ENCODE results near the gene PYDC1. TPM values are rescaled to one million over a fixed set of nuclear protein-coding genes. Genes with fewer than 3 reads are reported as not detected.
"Not testable (repeated sequence)": the region's sequence is repeated elsewhere in the genome, so short reads cannot be mapped to it uniquely, and the experiment has no call there.

PYDC1 gene
- total RNA-seq, 1 donor from 2014 or later: not detected

DNA sequence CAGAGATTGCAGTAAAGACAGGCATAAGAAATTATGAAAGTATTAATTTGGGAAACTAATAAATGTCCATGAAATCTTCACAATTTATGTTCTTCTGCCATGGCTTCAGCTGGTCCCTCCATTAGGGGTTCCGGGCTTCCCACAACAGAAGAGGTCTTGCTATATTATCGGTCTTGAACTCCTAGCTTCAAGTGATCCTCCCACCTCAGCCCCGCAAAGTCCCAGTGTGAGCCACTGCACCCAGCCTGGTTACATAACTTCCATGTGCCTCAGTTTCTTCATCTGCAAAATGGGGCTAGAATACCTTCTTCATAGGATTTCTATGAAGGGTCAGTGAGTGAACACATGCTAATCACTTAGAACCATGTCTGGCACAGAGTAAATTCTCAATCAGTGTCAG lies 29.4 kb upstream of the PYDC1 start:
- Mint-ChIP-seq H3K9me3 (no peaks in the 10 kb centered on the region), H3K27ac (no peak overlapping the region), H3K36me3 (no peaks in the 10 kb centered on the region), H3K4me3 (no peak overlapping the region), H3K27me3 (ENCODE audit: low read depth) (peaks cover 59% of the 10 kb centered on the region), H3K4me1 (no peaks in the 10 kb centered on the region)
- no peak for DNase-seq (ENCODE audit: low spot score in 2 of 2, unreplicated experiment in 2 of 2)
- TF ChIP-seq, protein P1, sequence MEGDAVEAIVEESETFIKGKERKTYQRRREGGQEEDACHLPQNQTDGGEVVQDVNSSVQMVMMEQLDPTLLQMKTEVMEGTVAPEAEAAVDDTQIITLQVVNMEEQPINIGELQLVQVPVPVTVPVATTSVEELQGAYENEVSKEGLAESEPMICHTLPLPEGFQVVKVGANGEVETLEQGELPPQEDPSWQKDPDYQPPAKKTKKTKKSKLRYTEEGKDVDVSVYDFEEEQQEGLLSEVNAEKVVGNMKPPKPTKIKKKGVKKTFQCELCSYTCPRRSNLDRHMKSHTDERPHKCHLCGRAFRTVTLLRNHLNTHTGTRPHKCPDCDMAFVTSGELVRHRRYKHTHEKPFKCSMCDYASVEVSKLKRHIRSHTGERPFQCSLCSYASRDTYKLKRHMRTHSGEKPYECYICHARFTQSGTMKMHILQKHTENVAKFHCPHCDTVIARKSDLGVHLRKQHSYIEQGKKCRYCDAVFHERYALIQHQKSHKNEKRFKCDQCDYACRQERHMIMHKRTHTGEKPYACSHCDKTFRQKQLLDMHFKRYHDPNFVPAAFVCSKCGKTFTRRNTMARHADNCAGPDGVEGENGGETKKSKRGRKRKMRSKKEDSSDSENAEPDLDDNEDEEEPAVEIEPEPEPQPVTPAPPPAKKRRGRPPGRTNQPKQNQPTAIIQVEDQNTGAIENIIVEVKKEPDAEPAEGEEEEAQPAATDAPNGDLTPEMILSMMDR (IDR thresholded peaks at IDR 0.05; ENCODE audit: unreplicated experiment): no peak

DNA sequence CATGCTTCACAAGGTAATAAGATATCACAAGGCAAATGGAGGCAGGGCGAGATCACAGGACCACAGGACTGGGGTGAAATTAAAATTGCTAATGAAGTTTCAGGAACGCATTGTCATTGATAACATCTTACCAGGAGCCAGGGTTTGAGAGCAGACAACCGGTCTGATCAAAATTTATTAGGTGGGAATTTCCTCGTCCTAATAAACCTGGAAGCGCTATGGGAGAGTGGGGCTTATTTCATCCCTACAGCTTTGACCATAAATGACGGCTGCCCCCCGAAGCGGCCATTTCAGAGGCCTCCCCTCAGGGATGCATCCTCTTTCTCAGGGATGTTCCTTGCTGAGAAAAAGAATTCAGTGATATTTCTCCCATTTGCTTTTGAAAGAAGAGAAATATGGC lies 28.7 kb upstream of the PYDC1 start:
- H3K27ac Mint-ChIP-seq; H3K4me3 Mint-ChIP-seq; H3K9me3 Mint-ChIP-seq; H3K36me3 Mint-ChIP-seq; H3K4me1 Mint-ChIP-seq; DNase-seq (ENCODE audit: low spot score in 2 of 2, unreplicated experiment in 2 of 2): not testable (repeated sequence)
- peaks cover 61% of the 10 kb centered on the region for H3K27me3 Mint-ChIP-seq (ENCODE audit: low read depth)

DNA sequence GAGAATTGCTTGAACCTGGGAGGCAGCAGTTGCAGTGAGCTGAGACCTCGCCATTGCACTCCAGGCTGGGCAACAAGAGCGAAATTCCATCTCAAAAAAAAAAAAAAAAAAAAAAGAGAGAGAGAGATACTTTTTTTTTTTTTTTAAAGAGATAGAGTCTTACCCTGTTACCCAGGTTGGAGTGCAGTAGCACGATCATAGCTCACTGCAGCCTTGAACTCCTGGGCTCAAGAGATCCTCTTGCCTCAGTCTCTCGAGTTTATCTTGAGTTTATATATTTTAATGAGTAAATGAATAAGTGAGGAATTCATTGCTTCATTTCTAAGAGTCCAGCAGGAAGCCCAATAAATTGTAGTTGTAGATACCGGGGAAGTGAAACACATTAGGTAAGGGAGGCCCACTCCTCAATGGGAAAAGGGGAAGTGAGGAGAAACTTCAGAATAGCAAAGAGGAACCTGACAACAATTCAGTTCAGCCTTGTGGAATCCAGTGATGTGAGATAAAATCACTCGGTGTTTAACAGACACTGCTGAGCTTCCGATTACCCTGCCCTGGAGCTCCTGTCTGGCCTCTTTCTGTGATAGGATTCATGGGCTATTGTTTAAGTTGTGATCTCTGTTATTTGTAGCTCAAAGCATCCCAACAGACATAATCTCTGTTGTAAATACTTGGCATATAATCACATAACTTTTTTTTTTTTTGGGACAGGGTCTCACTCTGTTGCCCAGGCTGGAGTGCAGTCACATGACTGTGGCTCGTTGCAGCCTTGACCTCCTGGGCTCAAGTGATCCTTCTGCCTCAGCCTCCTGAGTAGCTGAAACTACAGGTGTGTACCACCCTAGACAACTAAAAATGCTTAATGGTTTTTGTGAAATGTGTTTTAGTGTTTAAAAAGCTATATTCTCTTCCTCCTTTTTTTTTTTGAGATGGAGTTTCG lies 27.1 kb upstream of the PYDC1 start:
- H3K9me3 Mint-ChIP-seq: no peaks in the 10 kb centered on the region
- no peaks in the 10 kb centered on the region for H3K4me1 Mint-ChIP-seq
- no peak overlapping the region for H3K4me3 Mint-ChIP-seq
- peaks cover 62% of the 10 kb centered on the region for H3K27me3 Mint-ChIP-seq (ENCODE audit: low read depth)
- no peaks in the 10 kb centered on the region for H3K36me3 Mint-ChIP-seq
- no peak for DNase-seq (ENCODE audit: low spot score in 2 of 2, unreplicated experiment in 2 of 2)
- TF ChIP-seq, protein P1 (IDR thresholded peaks at IDR 0.05; ENCODE audit: unreplicated experiment): no peak
- H3K27ac Mint-ChIP-seq: no peak overlapping the region

DNA sequence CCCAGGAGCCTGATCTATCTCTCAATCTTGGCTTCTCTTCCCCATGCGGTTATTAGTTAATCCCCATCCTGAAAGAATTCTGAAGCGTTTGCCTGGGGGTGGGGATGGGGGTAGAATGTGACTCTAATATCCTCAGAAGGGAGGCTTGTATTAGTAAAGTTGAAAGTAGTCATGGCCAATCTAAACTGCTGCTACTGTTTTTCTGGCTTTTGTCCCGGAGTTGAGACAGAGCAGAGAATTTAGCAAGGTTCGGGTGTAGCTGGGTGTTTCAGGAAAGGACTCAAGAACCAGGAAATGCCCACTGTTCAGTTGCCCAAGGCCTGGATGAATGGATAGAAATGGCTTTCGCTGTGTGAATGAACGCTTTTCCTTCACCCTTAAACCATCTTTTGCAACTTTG lies 25.3 kb upstream of the PYDC1 start:
- TF ChIP-seq, protein P1 (IDR thresholded peaks at IDR 0.05; ENCODE audit: unreplicated experiment): no peak
- H3K4me3 Mint-ChIP-seq: no peak overlapping the region
- DNase-seq (ENCODE audit: low spot score in 2 of 2, unreplicated experiment in 2 of 2): no peak
- no peaks in the 10 kb centered on the region for H3K36me3 Mint-ChIP-seq
- peaks cover 49% of the 10 kb centered on the region for H3K27me3 Mint-ChIP-seq (ENCODE audit: low read depth)
- no peaks in the 10 kb centered on the region for H3K4me1 Mint-ChIP-seq
- H3K9me3 Mint-ChIP-seq: no peaks in the 10 kb centered on the region
- no peak overlapping the region for H3K27ac Mint-ChIP-seq

DNA sequence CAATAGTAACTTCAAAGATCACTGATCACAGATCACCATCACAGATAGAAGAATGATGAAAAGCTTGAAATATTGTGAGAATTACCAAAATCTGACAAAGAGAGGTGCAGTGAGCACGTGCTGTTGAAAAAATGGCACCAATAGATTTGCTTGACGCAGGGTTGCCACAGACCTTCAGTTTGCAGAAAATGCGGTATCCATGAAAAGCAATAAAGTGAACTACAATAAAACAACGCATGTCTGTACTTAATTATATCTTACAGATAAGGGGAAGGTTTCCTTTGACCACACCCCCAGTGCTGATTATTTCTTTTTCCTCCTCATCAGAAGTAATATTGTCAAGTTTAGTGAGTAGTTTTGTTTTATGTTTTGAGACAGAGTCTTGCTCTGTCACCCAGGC lies 21.1 kb upstream of the PYDC1 start:
- no peak overlapping the region for H3K4me3 Mint-ChIP-seq
- H3K4me1 Mint-ChIP-seq: no peaks in the 10 kb centered on the region
- H3K9me3 Mint-ChIP-seq: peaks cover 10% of the 10 kb centered on the region
- no peaks in the 10 kb centered on the region for H3K36me3 Mint-ChIP-seq
- peaks cover 22% of the 10 kb centered on the region for H3K27me3 Mint-ChIP-seq (ENCODE audit: low read depth)
- H3K27ac Mint-ChIP-seq: no peak overlapping the region
- DNase-seq (ENCODE audit: low spot score in 2 of 2, unreplicated experiment in 2 of 2): no peak
- TF ChIP-seq, protein P1 (IDR thresholded peaks at IDR 0.05; ENCODE audit: unreplicated experiment): no peak

DNA sequence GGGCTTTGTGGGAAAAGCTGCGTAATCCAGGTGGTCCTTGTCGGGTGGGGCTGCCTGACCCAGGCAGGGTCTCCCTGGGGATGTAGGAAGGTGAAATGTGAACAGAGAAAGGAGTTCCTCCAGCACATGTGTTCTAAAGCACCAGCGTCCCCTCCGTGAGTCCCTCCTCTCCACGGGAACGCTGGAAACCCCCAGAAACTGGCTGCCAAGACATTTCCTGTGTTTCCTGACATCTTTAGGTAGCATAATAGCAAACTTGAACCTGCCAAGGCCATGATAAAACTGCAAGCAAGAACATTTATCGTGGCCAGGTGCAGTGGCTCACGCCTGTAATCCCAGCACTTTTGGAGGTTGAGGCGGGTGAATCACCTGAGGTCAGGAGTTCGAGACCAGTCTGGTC lies 12.6 kb upstream of the PYDC1 start:
- Mint-ChIP-seq H3K9me3 (peaks cover 5% of the 10 kb centered on the region), H3K36me3 (no peaks in the 10 kb centered on the region), H3K4me3 (no peak overlapping the region), H3K27ac (no peak overlapping the region), H3K4me1 (peaks cover 3% of the 10 kb centered on the region), H3K27me3 (ENCODE audit: low read depth) (peaks cover 3% of the 10 kb centered on the region)
- TF ChIP-seq, protein P1 (IDR thresholded peaks at IDR 0.05; ENCODE audit: unreplicated experiment): no peak
- no peak for DNase-seq (ENCODE audit: low spot score in 2 of 2, unreplicated experiment in 2 of 2)

Data from mesothelial cell of epicardium (in vitro differentiated cells).